ENCODE measurements around the gene NUTM2A.
"Not testable (repeated sequence)": the region's sequence is repeated elsewhere in the genome, so short reads cannot be mapped to it uniquely, and the experiment has no call there.

GRCh38 chr10:87237244-87237643 is 12.0 kb downstream of the NUTM2A start:
- TF ChIP-seq CTCF, POLR2A (IDR thresholded peaks at IDR 0.05): not testable (repeated sequence)
